HT-29 (cell line): ENCODE data around the gene SVBP. TPM values are rescaled to one million over a fixed set of nuclear protein-coding genes. Genes with fewer than 3 reads are reported as not detected.
A peak's percentile ranks its signal among the peaks of the same experiment; 100 is the strongest.

Experiments
- DNase-seq: peaks from one replicate; pipeline ENCODE4 v3.0.0-alpha.2; 2015; ENCODE audit warnings: low spot score
- total RNA-seq: library from RNA; depleted of rRNA; stranded (reverse); fragments of >200 nt; shearing (Covaris generic); gene quantifications from 2 replicates; pipeline ENCODE4 v1.2.3, GENCODE V29; 2014

The SVBP gene
- total RNA-seq, 1 experiment from 2014 or later: 19.7 TPM

GRCh38 chr1:42806171-42806570 lies 11.0 kb downstream of the SVBP start:
- DNase-seq: no peak

- DNase-seq: no peak
These were observed 15.2 kb downstream of the SVBP start for GRCh38 chr1:42801832-42802473.

- DNase-seq: no peak
These were observed 19.2 kb downstream of the SVBP start for GRCh38 chr1:42797979-42798378.

GRCh38 chr1:42797414-42797813 lies 19.8 kb downstream of the SVBP start:
- no peak for DNase-seq

- no peak for DNase-seq
These were observed 23.4 kb downstream of the SVBP start for GRCh38 chr1:42793824-42794223.

GRCh38 chr1:42788021-42788420 lies 29.2 kb downstream of the SVBP start:
- no peak for DNase-seq

- no peak for DNase-seq
These were observed 31.1 kb downstream of the SVBP start for GRCh38 chr1:42786097-42786496.

GRCh38 chr1:42784946-42785693 lies 32.1 kb downstream of the SVBP start, which contains the start of gene TMEM269:
Gene TMEM269, plus strand, starts transcription at chr1:42784991. Its CDS starts 4,903 bp downstream, at chr1:42789894.
- DNase-seq: no peak

GRCh38 chr1:42784547-42784945 lies 32.7 kb downstream of the SVBP start:
- DNase-seq: no peak

GRCh38 chr1:42783092-42783491 lies 34.1 kb downstream of the SVBP start:
- no peak for DNase-seq

GRCh38 chr1:42780176-42780575 lies 37.0 kb downstream of the SVBP start:
- no peak for DNase-seq

GRCh38 chr1:42779725-42780124 lies 37.5 kb downstream of the SVBP start:
- DNase-seq: no peak

GRCh38 chr1:42777852-42778251 lies 39.3 kb downstream of the SVBP start:
- peak; percentile 63 for DNase-seq

GRCh38 chr1:42776502-42776901 lies 40.7 kb downstream of the SVBP start:
- no peak for DNase-seq

- no peak for DNase-seq
These were observed 42.2 kb downstream of the SVBP start for GRCh38 chr1:42774928-42775526.

- DNase-seq: no peak
These were observed 43.8 kb downstream of the SVBP start for GRCh38 chr1:42773420-42773819.

- no peak for DNase-seq
These were observed 47.4 kb downstream of the SVBP start for GRCh38 chr1:42769811-42770210.

GRCh38 chr1:42768172-42768571 lies 49.0 kb downstream of the SVBP start:
- DNase-seq: no peak

- DNase-seq: peak; percentile 37
These were observed 49.6 kb downstream of the SVBP start for GRCh38 chr1:42767510-42768000.

- DNase-seq: peak; percentile 99
These were observed 50.3 kb downstream of the SVBP start, which contains the start of the genes C1orf50 and P3H1 for GRCh38 chr1:42766741-42767509. Gene C1orf50, plus strand, starts transcription at chr1:42767249. Its CDS starts 63 bp downstream, at chr1:42767312. Gene P3H1, minus strand, starts transcription at chr1:42767028. Its CDS starts 57 bp downstream, at chr1:42766971.
